Measurements from ENCODE around the gene CCDC77.

Gene CCDC77

GRCh38 chr12:480831-481816 lies 79.7 kb downstream of the CCDC77 start:
- DNase-seq (ENCODE audit: low read depth): peak; percentile 17

GRCh38 chr12:482061-482460 lies 80.6 kb downstream of the CCDC77 start:
- no peak for DNase-seq (ENCODE audit: low read depth)

DNA sequence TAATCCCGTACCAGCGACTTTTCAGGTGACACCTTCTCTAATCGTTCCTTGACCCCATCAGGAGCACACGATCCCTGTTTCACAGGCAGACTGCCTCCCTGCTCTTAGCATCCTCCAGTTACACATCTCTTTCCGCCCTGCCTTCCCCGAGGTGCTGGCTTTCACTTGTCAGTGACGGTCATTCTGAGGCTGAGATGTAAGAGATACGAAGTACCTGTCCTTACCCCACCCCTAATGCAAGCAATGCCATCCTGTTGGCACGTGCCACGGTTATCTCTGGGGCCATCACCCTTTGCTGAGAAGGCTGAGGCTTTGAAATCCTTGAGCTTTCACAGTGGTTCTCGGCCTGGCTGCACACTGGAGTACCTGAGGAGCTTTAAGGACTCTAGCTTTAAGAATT lies 82.7 kb downstream of the CCDC77 start:
- no peak for DNase-seq (ENCODE audit: low read depth)

DNA sequence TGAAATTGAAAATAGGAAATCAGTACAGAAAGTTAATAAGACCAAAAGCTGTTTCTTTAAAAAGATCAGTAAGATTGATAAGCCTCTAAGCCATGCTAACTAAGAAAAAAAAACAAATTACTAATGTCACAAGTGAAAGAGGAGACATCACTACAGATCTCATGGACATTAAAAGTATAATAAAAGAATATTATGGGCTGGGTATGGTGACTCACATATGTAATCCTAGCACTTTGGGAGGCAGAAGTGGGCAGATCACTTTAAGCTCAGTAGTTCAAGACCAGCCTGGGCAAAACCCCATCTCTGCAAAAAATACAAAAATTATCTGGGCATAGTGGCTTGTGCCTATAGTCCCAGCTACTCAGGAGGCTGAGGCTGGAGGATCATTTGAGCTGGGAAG lies 88.8 kb downstream of the CCDC77 start:
- no peak for DNase-seq (ENCODE audit: low read depth)

All from EH (cell line).